Inflammatory macrophage treated with lipopolysaccharide for 1 hour (primary cell): ENCODE measurements around the gene CSNK1D.

ENCODE experiments used
- DNase-seq, 2 donors: peaks; one replicate each; pipeline ENCODE4 v3.0.0-alpha.2; 2020 to 2022

The CSNK1D gene

DNA sequence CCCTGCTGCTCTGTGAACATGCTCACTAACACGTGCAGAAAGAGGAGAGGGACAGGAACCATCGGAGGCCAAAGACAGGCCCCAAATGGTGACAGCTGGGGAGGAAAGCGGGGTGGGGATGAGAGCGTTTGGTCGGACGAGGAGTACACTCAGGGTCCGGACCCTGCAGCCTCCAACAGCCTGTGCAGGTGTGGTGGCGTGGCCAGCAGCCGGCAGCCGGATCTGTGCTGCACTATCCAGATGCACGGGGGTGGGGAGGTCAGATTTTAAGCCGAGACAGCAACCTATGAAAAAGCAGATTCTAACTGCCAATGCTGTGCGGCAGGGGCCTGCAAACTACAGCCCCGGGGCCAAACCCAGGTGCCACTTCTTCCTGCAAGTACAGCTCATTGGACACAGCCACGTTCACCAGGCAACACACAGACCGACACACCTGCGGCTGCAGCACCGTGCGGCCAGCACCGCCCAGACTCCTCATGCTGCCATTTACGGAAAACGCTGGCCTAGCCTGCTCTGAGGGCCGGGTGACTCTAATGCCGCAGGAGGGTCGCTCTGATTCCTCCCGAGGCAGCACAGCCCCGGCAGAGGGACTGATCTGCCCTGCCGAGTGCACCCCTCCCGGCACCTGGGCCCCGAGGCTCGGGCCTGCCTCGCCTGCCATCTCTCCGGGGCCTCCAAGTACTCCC, 23.5 kb downstream of the CSNK1D start:
- no peak for DNase-seq

DNA sequence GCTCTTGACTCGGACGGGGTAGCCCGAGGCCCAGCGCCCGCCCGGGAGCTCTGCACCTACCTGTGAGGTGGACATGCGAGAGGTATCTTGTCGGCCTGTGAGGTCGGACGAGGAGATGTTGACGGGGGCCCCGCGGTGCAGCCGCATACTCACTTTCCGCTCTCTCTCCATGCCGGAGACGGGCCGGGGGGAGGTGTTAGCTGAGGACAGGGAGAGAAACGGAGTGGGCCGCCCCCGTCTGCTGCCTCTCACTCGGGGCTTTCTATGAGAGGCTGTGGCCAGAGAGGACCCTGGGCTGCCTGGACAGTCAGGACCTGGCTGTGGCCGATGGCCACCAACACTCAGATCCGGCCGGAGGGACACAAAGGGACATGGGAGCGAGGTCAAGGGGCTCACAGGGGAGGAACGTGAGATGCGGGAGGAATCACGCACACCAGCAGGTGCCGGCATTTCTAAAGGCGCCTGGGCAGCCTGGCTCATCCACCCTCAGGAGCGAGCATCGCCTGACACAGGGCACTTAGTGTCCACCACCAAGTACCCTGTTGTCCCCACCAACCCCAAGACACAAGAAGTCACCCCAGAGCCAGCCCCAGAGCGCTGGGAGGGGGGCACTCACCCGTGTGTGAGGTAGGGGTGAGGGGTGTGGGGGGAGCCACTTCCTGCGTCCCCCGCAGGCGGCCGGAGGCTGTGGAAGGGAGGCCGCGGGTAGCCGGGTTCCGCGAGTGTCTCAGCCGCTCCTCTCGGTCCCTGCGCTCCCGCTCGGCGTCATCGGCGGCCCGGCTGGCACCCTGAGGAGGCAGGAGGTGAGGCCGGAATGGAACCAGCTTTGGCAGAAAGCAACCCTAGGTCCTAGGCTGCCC, 24.5 kb downstream of the CSNK1D start:
- no peak for DNase-seq

DNA sequence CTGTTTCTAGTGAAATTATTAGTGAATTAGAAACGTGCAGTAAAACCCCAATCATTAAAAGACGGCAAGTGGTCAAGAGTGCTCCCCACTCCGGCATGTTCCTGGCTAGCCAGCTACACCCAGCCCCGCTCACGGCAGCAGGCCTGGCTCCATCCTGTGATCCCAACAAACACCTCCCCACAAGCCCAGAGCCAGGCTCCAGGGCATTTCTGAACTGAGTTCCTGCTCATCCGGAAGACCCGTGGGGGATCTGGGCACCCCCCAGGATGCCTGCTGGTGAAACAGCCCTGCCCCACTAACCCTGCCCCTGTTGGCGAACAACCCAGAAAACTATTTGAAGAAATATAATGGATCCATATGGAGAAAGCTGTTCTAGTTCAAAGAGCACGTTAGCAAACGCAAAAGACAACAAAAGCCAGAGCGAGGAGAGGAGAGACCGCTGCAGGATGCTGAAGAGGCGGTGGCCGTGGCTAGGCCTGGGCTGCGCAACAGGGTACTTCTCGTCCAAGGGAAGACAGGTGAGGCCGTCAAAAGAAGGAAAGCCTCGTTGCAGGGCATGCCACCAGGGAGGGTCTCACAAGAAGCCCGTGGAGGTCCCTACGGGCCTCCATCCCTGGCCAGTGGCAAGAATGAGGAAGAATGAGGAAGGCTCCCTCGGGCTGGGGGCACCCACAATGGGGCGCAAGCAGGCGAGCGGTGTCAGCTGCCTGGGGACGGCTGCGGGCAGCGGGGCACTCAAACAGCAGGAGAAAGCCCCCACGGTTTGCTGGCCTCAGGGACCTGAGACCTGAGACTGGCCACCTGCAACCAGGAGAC, 25.4 kb downstream of the CSNK1D start:
- DNase-seq: no peak

DNA sequence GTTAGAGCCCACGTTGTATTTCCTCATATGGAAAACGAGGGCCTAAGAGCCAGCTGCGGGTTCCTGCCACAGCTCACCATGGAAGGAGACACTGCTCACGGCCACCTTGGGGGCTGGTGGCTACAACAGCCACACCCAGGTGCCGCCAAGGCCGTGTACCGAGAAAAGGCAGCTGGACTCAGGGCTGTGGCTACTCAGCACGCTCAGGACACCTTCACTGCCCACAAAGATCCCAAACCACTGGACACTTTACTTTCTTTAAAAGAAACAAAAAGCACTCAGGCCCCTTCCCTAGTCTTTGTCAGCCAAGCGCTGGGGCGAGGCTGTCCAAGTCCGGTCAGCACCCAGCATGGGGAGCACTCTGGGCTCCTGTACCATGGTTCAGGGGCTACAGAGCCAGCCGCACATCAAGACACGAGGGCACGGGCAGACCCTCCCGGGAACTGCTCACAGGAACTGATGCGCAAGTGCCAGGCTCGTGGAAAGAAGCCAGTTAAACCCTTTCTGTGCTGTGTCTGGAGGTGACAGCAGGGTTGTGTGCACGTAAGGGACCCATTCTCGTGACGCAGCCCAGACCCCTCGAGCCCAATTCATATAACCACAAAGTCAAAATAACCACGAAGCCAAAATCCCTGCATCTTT, 26.2 kb downstream of the CSNK1D start:
- DNase-seq: no peak

- DNase-seq: no peak
These were observed 26.9 kb downstream of the CSNK1D start for GRCh38 chr17:82246365-82247181.

GRCh38 chr17:82246040-82246364, 27.5 kb downstream of the CSNK1D start:
- DNase-seq: no peak

DNA sequence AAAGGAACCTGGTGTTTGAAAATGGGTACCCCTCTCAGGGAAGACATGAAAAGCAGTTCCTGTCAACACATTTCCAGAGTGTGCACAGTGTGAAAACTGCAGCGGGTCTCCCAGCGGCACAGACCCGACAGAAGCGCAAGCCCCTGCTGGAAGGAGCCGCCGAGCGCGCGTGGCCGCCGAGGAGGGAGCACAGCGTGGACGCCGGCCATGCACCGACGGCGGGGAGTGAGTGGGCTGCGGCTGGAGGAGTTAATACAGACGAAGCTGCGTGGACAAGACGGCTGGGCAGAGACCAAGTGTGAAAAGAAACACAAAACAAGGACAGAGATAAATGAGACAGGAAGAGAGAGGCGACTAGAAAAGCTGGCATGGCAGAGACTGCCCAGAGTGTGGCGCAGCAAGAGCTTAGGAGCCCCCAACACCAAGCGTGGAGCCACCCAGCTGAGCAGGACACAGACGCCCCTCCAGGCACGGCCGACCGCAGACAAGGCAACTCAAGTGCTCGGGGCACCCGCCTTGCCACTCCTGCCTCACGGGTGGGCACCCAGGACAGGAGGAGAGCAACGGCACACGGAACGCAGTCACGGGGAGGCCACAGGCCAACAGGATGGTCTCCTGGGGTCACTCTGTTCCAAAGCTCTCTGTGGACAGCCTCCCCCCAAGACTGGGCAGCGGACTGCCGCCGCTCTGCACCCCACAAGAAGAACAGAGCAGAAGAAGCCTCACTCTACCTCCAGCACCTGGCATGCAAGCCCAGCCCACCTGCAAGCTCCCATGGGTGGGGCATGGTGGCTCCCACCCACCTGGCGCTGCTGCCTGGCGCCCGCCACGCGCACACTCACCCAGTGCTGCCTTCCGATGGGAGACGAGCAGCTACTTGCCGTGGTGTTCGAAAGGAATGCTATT, 28.1 kb downstream of the CSNK1D start:
- no peak for DNase-seq

DNA sequence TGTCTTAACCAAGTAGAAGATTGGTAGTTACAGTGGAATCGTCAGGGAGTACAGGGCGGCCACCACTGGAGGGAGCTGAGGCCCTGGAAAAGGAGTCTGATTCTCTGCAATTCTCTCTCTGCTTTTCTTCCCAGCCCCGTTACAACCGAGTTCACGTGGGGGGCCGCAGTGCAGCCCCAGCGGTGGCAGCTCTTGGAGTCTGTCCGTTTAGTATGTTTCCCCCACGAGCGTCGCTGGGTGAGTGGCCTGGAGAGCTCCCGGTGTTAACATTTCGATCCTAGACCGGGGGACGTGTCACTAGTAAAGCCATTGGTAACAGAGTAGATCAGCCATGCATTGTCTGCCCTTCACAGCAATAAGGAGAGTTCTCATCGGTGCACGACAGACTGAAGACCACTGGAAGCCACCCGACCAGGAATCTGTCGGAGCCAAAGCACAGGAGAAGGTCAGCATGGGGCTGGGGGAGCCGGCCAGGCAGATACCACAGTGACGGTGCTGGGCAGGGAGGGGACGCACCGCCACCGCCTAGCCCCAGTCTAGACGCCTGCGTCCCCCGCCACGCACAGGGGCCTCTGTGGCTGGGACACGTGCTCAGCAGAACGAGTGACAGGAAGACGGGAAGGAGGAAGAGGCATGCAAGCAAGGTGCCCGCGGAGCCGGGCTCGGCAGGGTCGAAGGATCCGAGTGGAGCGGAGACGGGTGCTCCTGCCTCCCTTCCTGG, 28.9 kb downstream of the CSNK1D start:
- peak in 1 of 2 donors; percentile 19 for DNase-seq

DNA sequence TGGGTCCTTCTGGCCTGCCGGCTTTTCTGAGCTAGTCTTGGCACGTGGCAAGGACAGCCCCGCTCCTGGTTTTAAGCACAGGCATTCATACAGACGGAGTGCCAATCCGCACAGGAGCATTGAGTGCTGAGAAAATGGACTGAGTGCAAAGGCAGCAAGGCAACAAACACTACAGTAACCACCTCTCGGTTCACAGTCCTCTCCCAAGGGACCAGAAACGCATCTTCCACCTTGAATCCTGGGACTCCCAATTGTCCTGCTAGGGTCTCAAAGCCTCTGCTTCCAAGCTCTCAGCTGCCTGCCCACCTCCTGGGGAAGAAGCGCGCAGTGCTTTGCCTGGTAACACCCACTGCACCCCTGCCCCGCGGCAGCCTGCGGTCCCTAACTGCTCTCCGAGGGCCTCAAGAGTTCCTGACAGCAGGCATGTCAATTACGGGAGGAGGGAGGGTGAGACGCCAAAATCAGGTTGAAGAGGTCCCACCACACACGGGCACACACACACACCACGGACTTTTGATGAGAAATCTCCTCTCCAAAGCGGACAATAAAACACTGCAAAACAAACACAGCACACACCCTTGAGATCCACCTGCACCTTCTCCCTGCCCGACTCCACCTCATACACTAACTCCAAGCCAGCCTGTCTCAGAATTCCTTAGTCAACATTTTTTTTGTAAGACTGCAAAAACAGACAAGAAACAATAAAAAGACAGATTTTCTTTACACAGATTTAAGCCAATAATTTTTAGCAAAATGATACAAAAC, 29.7 kb downstream of the CSNK1D start:
- DNase-seq: no peak

DNA sequence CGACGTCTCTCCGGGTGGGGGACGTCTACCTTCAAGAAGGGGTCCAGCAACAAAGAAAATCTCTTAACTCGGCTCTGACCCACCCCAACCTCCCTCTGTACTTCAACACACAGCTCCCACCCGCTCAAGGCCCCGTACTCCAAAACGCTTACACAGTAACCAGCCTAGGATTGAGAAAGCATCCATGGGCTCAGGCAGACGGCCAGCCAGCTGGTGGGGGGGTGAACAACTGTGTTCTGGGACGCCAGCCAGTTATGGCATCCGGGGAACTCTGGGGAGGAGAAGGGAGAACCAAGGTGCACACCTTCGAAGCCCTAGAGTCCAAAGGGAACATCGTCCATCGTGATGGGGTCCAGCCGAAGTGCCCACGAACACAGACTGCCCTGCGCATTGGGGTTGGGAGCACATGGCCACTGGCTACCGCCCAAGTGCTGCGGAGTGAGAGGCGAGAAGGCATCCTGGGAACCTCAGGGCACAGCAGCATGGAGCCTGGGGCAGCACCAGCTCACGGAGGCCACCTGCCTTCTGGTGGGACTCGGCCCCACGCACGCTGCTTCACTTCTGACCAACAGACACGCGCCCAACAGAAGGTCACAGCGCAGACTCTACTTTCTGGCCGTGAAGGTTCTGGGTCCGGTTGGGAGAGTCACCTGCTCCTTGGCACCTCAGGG, 30.4 kb downstream of the CSNK1D start:
- no peak for DNase-seq

DNA sequence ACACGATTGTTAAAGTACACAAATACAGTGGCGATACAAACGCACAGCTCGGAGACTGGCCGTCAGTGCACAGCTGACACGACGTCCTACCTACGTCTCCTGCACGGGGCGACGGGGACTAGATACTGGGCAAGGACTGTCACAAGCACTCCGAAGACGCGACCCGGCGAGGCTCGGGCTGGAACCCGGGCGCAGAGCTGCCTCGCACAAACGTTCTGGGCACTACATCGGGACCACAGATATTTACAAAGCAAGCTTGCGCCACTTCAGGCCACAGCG, 30.9 kb downstream of the CSNK1D start:
- DNase-seq: no peak

DNA sequence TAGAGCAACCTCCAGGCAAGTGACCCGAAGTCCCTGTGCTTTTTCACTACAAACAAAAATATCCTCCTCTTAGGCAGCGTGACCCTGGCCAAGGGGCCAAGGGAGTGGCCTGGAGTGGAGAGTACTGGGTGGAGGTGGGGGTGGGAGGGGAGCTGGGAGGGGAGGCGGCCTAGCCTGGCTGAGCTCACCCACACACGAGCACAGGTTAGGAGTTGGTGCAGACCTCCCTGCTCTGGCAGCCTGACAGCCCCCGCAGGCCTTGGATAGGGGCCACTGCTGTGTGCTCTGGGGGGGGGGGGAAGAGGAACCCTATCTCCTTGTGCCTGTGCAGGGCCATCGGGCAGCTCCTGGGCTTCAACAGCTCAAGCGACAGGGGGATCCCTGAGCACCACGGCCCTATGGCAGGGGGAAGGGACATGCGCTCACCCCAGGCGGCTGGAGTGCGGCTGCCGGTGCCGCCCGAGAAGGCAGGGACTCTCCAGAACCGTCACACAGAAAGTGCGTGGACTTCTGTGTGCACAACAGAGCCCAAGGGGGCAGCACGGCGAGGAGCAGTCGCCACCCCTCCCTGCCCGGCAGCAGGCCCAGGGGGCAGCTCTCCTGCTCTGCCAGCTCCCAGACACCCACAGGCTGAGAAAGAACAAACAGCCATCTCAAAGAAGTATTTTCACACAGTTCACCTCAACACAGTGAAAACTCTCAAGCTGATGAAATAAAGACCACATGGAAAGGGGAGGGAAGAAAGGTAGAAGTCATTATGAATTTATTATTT, 31.4 kb downstream of the CSNK1D start:
- no peak for DNase-seq

DNA sequence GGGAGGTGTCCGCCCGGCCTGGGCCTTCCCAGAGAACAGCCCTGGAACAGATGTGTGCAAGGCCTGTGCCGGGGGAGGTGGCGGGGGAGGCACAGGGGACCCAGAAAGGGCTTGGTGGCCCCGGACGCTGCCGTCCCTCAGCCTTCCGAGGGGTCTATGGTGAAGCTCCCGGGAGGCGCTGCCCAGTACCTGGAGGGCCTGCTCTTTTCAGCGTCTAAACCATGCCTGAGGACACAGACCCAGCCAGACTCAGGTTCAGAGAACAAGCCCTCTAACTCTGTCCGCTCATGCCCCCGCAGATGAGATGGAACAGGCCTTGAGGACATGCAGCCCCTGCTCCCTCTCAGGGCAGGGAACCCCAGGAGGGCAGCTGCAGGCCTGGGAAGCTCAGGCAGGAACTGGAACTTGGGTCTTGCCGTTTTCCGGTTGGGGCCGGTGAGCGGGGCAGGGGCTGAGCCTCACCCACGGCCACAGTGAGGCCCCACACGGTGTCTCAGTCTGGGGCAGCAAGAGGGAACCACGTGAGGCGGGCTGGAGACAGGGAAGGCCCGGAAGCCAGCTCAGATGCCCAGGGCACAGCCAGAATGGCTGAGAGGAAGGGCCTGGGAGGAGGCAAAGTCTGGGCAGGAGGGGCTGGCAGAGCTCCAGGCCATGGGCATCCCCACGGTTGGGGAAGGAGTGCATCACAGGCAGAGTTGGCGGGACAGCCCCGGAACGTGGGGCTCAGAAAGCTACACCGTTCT, 32.1 kb downstream of the CSNK1D start:
- peak; percentile 88 to 90 for DNase-seq

- no peak for DNase-seq
These were observed 32.9 kb downstream of the CSNK1D start for GRCh38 chr17:82240506-82241182.

DNA sequence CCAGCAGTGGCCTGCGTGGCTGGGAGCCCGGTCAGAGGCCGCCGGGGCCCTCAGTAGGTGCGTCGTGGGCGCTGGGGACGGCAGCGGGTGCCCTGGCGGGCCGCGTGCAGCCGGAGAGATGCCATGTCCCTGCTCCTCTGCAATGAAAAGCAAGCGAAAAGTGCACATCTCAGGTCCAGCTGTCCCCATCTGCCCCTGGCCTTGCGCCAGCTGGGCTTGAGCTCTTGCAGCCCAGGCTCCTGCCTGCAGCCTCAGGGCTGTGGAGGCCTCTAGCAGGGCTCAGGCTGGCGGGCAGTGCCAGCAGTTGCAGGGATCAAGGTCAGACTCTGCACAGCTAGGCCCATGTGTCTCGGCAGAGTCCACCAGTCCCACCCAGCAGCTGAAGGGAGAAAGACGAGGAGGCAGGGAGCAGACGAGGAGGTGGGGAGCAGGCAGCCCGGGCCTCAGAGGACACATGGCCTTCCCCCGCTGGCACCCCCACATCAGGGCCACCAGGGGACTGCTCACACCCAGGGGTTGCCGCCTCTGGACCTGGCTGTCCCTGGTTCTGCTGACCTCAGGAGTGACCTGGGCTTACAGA, 33.5 kb downstream of the CSNK1D start:
- DNase-seq: no peak

- DNase-seq: no peak
These were observed 34.0 kb downstream of the CSNK1D start for GRCh38 chr17:82239401-82239925.
